Inflammatory macrophage (primary cell): Measurements from ENCODE around the gene BTD.
"Not testable (repeated sequence)": the region's sequence is repeated elsewhere in the genome, so short reads cannot be mapped to it uniquely, and the experiment has no call there.

Experiments used
- DNase-seq, 2 donors: peaks; one replicate each; pipeline ENCODE4 v3.0.0-alpha.2; 2020 to 2022
- total RNA-seq, 18 experiments: gene quantifications; one replicate each; lab custom pipeline; 2026; ENCODE audit warnings: mixed read lengths in 6 of 18, inconsistent platforms in 2 of 18; lab: John Stamatoyannopoulos, UW

Gene BTD
- 5.8 to 22.0 (median 13.3) reads per million in 18 experiments for total RNA-seq

DNA sequence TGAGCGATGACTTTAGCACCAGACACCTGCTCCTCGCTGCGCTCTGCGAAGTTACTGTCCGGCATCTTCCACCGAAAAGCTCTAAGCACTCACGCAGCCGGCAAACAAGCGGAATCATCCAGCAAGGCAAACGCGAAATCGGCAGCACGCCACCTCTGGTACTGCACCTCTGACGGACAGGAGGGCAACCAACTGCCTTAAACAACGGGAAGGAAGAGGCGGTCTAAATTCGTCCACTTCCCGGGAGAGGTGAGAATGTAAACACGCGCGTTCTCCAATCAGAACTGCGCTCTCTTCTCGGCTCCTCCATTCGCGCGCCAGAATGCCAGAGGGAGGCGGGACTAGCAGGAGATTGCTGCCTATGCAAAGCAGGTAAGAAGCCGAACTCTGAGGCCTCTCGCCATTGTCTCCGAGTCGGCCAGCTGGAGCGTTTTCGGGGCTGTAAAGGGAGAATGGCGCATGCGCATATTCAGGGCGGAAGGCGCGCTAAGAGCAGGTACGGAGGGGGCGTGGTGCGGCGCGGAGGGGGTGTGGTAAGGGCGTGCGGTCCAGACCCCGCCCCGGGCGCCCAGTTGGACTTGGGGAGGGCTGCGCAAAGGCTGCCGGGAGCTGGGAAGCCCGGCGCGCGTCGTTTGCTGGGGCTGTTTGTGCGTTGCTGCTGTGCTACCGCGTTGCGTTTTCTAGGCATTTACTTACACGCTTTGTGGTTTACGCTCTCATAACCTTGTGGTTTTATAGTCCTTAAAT lies at the start of gene BTD, which contains the start of gene HACL1:
BTD (plus strand) TSS at position 347 of the 747 bp plus-strand sequence. CDS start 33,695 bp downstream, outside the sequence.
HACL1 (minus strand) TSS at position 171 of the 747 bp plus-strand sequence; CDS start at position 65, 106 bp downstream.
- peak; percentile 98 to 99 for DNase-seq

DNA sequence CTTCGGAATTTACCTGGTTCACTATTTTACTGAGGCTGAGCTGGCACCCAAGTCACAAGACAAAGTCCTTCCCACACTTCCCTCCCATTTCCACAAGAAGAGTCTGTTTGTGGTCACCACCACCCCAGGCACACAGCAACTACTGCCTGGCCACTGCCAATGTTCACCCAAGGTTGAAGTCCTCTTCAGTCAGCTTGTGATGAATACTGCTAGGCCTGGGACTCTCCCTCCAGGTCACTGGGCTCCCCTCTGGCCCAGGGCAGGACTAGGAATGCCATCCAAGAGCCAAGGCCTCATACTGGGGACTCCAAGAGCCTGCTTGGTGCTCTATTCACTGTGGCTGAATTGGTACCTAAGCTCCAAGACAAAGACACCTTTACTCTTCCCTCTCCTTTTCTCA lies 49.6 kb upstream of the BTD start:
- DNase-seq: peak in 1 of 2 donors; percentile 23

GRCh38 chr3:15553749-15554148 lies 47.8 kb upstream of the BTD start:
- no peak for DNase-seq

DNA sequence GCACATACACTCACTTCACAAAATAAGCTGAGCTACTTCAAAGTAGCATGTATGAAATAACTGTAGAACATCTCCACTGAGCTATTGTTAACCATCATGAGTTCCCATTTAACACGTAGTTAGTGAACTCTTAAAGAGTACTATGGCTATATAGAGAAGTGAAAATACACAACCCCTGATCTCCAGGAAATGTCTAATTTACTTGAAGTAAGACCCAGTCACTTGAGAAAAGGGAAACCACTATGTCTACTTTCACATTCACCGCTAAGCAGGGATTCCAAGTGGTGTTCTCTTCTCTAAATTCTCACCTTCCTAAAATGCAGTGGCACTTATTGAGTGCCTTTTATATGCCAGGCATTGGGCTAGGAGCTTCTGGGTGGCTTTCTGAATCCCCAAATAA lies 45.0 kb upstream of the BTD start:
- DNase-seq: peak; percentile 79 to 96

DNA sequence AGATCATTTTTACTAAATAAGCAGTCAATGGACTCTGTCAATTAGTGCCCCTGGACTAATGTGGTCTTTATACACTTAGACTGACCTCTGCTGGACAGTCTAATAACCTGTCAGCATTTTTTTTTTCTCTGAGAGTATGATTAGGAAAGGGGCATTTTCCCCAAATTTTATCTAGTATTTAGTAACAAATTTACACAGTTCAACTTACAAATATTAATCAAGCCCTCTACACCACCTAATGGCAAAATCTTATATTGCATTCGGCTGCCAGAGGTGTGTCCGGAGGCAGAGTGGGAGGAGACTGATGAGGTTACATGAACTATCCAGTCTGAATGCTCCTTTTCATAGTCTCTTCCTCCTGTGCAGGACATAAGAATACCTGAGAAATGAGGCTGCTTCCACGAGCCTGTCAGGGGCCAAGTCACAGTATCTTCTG lies 44.0 kb upstream of the BTD start:
- DNase-seq: peak; percentile 89 to 90

- DNase-seq: no peak
Measured at GRCh38 chr3:15558581-15558980, 43.0 kb upstream of the BTD start.

GRCh38 chr3:15562560-15562959 lies 39.0 kb upstream of the BTD start:
- no peak for DNase-seq

GRCh38 chr3:15563190-15563589 lies 38.4 kb upstream of the BTD start:
- DNase-seq: no peak

DNA sequence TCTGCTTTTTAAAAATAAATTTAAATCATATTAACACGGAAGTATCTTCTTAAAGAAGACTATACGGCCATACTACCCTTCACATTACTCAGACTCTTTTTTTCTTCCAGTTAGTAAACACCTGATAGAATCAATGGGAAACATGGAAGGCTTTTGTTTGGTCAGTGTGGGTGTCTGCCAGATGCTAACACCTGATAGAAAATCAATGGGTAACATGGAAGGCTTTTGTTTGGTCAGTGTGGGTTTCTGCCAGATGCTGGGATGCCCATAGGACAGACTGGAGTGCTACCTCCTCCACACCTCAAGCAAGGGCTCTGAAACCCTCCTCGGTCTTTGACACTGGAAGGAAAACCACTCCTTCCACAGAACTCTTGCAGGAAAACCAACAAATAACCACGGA lies 29.4 kb upstream of the BTD start:
- DNase-seq: no peak

GRCh38 chr3:15575446-15575845 lies 26.1 kb upstream of the BTD start:
- DNase-seq: no peak

GRCh38 chr3:15576475-15576874 lies 25.1 kb upstream of the BTD start:
- DNase-seq: peak in 1 of 2 donors; percentile 52

- DNase-seq: peak; percentile 83 to 84
Measured at GRCh38 chr3:15578289-15578867, 23.2 kb upstream of the BTD start.

DNA sequence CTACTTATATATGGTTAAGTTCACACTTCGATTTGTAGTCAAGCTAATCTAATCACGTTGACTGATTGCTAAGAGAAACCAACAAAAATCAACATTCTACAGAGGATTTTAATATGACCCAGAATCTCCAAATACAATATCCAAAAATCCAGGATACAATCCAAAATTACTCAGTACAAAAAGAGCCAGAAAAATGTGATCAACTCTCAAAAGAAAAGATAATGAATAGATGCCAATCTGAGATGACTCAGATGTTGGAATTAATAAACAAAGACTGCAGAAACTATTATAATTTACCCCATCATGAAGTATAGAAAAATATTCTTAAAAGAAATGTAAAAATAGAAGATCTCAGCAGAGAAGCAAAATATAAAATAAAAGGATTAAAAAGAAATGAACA lies 22.5 kb upstream of the BTD start:
- no peak for DNase-seq

- DNase-seq: no peak
Measured at GRCh38 chr3:15581471-15582394, 19.8 kb upstream of the BTD start.

DNA sequence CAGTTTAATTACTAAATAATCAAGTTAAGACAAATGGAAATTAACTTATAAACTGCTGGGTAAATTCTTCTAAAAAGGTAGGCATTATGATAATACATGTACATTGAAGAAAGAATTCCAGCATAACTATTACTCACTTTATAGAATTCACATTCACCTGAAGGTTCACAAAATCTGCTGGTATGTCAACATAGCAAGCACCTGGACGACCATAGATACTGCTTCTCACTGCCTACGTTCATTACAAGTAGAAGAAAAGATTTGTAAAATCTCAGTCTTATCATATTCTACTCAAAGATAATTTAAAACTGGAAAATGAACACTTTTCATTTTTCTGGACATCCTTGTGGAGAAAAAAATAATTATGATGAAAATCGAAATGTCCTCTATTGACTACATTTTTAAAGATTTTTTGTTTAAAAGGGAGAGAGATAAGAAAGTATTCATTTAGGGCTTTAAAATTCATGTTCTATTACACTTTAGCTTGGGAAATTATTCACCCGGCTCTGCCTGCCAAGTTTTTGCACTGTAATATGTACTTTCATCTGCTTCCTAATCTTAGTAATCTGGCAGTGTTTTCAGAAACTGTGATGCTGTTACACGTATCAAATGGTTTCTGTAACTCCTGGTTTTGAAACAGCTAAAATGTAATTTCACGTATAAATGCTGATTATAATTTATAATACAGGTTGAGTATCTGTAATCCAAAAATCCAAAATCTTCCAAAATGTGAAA lies 16.3 kb upstream of the BTD start:
- no peak for DNase-seq

GRCh38 chr3:15591242-15591641 lies 10.3 kb upstream of the BTD start:
- DNase-seq: no peak

GRCh38 chr3:15591928-15592327 lies 9.6 kb upstream of the BTD start:
- DNase-seq: no peak

- no peak for DNase-seq
Measured at GRCh38 chr3:15592968-15593367, 8.6 kb upstream of the BTD start.

DNA sequence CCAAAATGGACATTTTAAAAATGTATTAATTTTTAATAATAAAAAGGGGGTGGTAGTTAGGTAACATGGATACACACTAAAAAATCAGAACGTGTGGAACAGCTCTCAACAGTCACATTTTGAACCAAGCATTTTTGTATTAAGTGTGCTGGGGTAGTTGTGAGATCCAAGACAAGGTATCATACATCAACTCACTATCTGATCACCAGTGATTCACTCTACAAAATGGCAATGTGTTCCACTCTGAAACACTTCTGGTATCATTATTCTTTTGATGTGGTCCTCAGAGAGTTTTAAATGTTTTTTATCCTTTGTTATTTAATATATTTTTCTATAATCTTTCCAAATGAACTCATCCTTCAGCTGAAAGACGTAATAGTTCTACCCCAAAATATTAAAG lies 5.6 kb upstream of the BTD start:
- DNase-seq: no peak

GRCh38 chr3:15601046-15601398 lies 523 bp upstream of the BTD start:
- no peak for DNase-seq

GRCh38 chr3:15602146-15602536 lies 596 bp downstream of the BTD start:
- no peak for DNase-seq

DNA sequence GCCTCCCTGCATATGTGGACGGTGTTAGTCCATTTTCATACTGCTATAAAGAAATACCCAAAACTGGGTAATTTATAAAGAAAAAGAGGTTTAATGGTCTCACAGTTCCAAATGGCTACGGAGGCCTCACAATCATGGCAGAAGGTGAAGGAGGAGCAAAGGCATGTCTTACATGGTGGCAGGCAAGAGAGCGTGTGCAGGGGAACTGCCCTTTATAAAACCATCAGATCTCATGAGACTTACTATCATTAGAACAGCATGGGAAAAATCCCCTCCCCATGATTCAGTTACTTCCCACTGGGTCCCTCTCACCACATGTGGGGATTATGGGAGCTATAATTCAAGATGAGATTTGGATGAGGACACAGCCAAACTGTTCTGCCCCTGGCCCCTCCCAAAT lies 1.3 kb downstream of the BTD start:
- DNase-seq: not testable (repeated sequence)
